Body of pancreas (tissue), 4 donors: Measurements from ENCODE around the gene PRPH. TPM values are rescaled to one million over a fixed set of nuclear protein-coding genes. Genes with fewer than 3 reads are reported as not detected.

Source experiments
- ATAC-seq: fragments of 150-250 bp; one replicate; pipeline ENCODE4 v1.9.1; 2016
- DNase-seq, 4 donors: peaks; one replicate each; pipeline ENCODE4 v3.0.0-alpha.2; 2019
- H3K27ac ChIP-seq, 4 donors: fragments of 200-600 bp; sonication (generic); 1 replicate in 3 of 4; 2 replicates in 1 of 4; pipeline versions ENCODE4 v1.5.1 to v1.6.1; 2016 to 2019; ENCODE audit warnings: mild to moderate bottlenecking in 1 of 4, mixed read lengths in 1 of 4, moderate library complexity in 1 of 4
- H3K27me3 ChIP-seq, 2 donors: fragments of 200-600 bp; sonication (generic); one replicate each; pipeline ENCODE4 v1.6.0; 2016; ENCODE audit warnings: mild to moderate bottlenecking in 1 of 2
- H3K36me3 ChIP-seq, 2 donors: fragments of 200-600 bp; sonication (generic); replicated peaks in 1 of 2; 2 replicates each; pipeline ENCODE4 v1.5.1; 2016; ENCODE audit warnings: low read depth in 2 of 2; ENCODE audit not compliant: insufficient read depth in 1 of 2
- H3K4me1 ChIP-seq: fragments of 200-600 bp; sonication (generic); one replicate; pipeline ENCODE4 v1.6.0; 2016
- H3K4me3 ChIP-seq, 2 donors: fragments of 200-600 bp; sonication (generic); 1 replicate in 1 of 2; 2 replicates in 1 of 2; pipeline ENCODE4 v1.5.1; 2016 to 2019
- H3K9me3 ChIP-seq, 3 donors: fragments of 200-600 bp; sonication (generic); 1 replicate in 2 of 3; 2 replicates in 1 of 3; pipeline ENCODE4 v1.5.1; 2016
- CTCF ChIP-seq, 7 experiments: fragments of 450-650 bp in 4 of 7; fragments of 200-600 bp in 3 of 7; sonication (generic) in 3 of 7; IDR thresholded peaks; one replicate each; pipeline ENCODE4 v1.5.1; 2016 to 2019; ENCODE audit warnings: antibody characterized with exemption in 7 of 7
- POLR2A ChIP-seq, 3 donors: fragments of 450-650 bp; IDR thresholded peaks; one replicate each; pipeline ENCODE4 v1.6.1; 2016; ENCODE audit warnings: antibody characterized with exemption in 3 of 3, mild to moderate bottlenecking in 2 of 3
- WGBS, 2 donors: methylation state at CpG; one replicate each; pipeline ENCODE4 v1.1.5; 2017; 5-methylcytosine and 5-hydroxymethylcytosine counted together
- intact Hi-C: fragments of 100-400 bp; cut with DNase I; formaldehyde crosslinking; loops from one replicate; pipeline ENCODE4 v1.15.1; 2023
- total RNA-seq, 2 donors: library from RNA; depleted of rRNA; stranded (reverse); fragments of >200 nt; gene quantifications; one replicate each; pipeline ENCODE4 v1.1.0, GENCODE V29; 2016

Gene PRPH
- total RNA-seq, 2 donors from 2014 or later = 9.6 TPM; not detected in 1

GRCh38 chr12:49334681-49335080, 39.7 kb downstream of the PRPH start:
- Histone ChIP-seq H3K36me3 (no peaks in the 10 kb centered on the region), H3K9me3 (no peaks in the 10 kb centered on the region), H3K4me1 (peaks cover 31% of the 10 kb centered on the region), H3K27me3 (peaks cover 5 to 14% of the 10 kb centered on the region in 2 donors), H3K27ac (no peak overlapping the region), H3K4me3 (no peak overlapping the region)
- intact Hi-C loops = loop anchor here (10.0 kb wide), 1 partner anchor 170 kb away; no protein-coding TSS in a partner anchor
- WGBS, 2 donors = 65 to 78% methylated on average over 12 of the region's 12 CpGs
- DNase-seq (no peak), ATAC-seq (no peak)
- TF ChIP-seq POLR2A (IDR thresholded peaks at IDR 0.05) = no peak
- no peak for TF ChIP-seq CTCF (IDR thresholded peaks at IDR 0.05)

- intact Hi-C loops = loop anchor here (10.0 kb wide), 1 partner anchor 169 kb away; no protein-coding TSS in a partner anchor
- TF ChIP-seq CTCF (IDR thresholded peaks at IDR 0.05) = no peak
- TF ChIP-seq POLR2A (IDR thresholded peaks at IDR 0.05) = no peak
- Histone ChIP-seq H3K36me3 (no peaks in the 10 kb centered on the region), H3K4me1 (peaks cover 32% of the 10 kb centered on the region), H3K4me3 (no peak overlapping the region), H3K9me3 (no peaks in the 10 kb centered on the region), H3K27ac (no peak overlapping the region), H3K27me3 (peaks cover 5 to 14% of the 10 kb centered on the region in 2 donors)
- ATAC-seq (no peak), DNase-seq (no peak)
- 64 to 81% methylated on average over 13 to 16 of the region's 16 CpGs for WGBS, 2 donors
These were observed 40.4 kb downstream of the PRPH start for GRCh38 chr12:49335118-49335954.

- TF ChIP-seq CTCF (IDR thresholded peaks at IDR 0.05) (no peak), POLR2A (IDR thresholded peaks at IDR 0.05) (no peak)
- intact Hi-C loops = loop anchor here (10.0 kb wide), 1 partner anchor 169 kb away; no protein-coding TSS in a partner anchor
- H3K4me1 ChIP-seq = peaks cover 31% of the 10 kb centered on the region
- no peaks in the 10 kb centered on the region for H3K36me3 ChIP-seq
- DNase-seq (no peak), ATAC-seq (no peak)
- no peak overlapping the region for H3K4me3 ChIP-seq
- H3K9me3 ChIP-seq = no peaks in the 10 kb centered on the region
- peaks cover 5 to 14% of the 10 kb centered on the region in 2 donors for H3K27me3 ChIP-seq
- H3K27ac ChIP-seq = no peak overlapping the region
- WGBS, 2 donors = 14% methylated on average over 41 of the region's 72 CpGs; no CpG with 5 or more reads in 1 of the 2 donors
These were observed 41.2 kb downstream of the PRPH start for GRCh38 chr12:49335955-49336644.

- WGBS, 2 donors = 1 to 2% methylated on average over 13 to 44 of the region's 65 CpGs
- DNase-seq (peak; percentile 79 to 89 (median 83)), ATAC-seq (peak; percentile 91)
- Histone ChIP-seq H3K27ac (no peak within 1 kb of the TSS), H3K4me1 (peaks cover 24% of the 10 kb centered on the region), H3K9me3 (no peaks in the 10 kb centered on the region), H3K36me3 (no peaks in the 10 kb centered on the region), H3K4me3 (no peak within 1 kb of the TSS), H3K27me3 (peaks cover 5 to 14% of the 10 kb centered on the region in 2 donors)
- no peak for TF ChIP-seq POLR2A (IDR thresholded peaks at IDR 0.05)
- peak; percentile 74 to 99 (median 84) for TF ChIP-seq CTCF (IDR thresholded peaks at IDR 0.05)
- intact Hi-C loops = loop anchor here (10.0 kb wide), 1 partner anchor 168 kb away; no protein-coding TSS in a partner anchor
These were observed 42.0 kb downstream of the PRPH start, which contains the start of gene C1QL4 for GRCh38 chr12:49336645-49337584. Gene C1QL4, minus strand, starts transcription at chr12:49337188. Its CDS starts 711 bp downstream, at chr12:49336477.
